GM13977 (cell line): ENCODE measurements around the gene ACOT7.

Source experiments
- DNase-seq: peaks from one replicate; pipeline ENCODE4 v3.0.0; 2012; ENCODE audit warnings: low spot score
- in situ Hi-C: fragments of 300-500 bp; cut with MboI; formaldehyde crosslinking; loops from one replicate; pipeline ENCODE4 v1.12.0; 2022; ENCODE audit warnings: low sequenced_read_pairs, low pct_unique_long_range_greater_than_20kb, mixed read lengths, inconsistent platforms; ENCODE audit not compliant: unreplicated experiment
- TF ChIP-seq, protein P1 (sequence below): IDR thresholded peaks from 2 replicates; pipeline ENCODE4 v1.5.1; 2012; ENCODE audit warnings: mild to moderate bottlenecking, control low read depth; ENCODE audit not compliant: insufficient read depth; ENCODE audit errors: extremely low read depth, missing control alignments

The ACOT7 gene

DNA sequence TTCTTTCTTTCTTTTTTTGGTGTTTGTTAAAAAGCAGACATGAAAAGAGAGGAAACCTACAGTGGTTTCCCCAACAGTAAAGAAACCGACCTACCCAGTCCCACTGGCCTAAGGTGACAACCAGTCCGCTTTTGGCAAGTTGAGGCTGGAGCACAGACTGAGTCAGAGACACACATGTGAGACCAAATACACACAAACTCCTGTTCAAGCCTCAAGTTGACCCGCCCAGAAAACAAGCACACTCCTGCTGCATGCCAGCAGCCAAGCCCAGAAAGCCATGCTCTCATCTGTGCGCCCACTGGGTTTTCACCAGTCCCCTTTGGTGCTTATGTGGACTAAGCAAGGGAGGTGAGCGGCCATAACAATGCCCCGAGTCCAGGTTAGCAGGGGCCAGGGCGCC is 68.1 kb downstream of the ACOT7 start:
- TF ChIP-seq, protein P1, sequence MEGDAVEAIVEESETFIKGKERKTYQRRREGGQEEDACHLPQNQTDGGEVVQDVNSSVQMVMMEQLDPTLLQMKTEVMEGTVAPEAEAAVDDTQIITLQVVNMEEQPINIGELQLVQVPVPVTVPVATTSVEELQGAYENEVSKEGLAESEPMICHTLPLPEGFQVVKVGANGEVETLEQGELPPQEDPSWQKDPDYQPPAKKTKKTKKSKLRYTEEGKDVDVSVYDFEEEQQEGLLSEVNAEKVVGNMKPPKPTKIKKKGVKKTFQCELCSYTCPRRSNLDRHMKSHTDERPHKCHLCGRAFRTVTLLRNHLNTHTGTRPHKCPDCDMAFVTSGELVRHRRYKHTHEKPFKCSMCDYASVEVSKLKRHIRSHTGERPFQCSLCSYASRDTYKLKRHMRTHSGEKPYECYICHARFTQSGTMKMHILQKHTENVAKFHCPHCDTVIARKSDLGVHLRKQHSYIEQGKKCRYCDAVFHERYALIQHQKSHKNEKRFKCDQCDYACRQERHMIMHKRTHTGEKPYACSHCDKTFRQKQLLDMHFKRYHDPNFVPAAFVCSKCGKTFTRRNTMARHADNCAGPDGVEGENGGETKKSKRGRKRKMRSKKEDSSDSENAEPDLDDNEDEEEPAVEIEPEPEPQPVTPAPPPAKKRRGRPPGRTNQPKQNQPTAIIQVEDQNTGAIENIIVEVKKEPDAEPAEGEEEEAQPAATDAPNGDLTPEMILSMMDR: no peak
- in situ Hi-C loops: no loop called here
- DNase-seq: no peak

DNA sequence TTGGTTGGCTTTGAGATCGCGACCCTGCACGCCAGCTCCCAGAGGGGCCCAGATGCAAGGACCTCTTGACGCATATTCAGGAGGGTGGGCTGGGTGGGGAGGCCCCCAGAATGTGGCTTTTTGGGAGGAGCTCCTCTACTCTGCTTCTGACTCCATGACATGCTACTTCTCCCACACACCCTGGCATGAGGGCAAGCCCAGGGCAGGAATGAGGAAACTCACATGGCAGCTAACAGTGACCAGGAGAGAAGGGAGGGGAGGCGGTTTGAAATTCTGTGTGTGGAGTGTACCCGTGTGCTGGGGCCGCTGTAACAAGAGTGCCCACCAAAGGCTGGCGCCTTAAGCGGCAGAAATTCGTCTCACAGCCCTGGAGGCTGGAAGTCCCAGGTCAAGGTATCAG is 71.4 kb downstream of the ACOT7 start:
- no peak for DNase-seq
- in situ Hi-C loops: no loop called here
- TF ChIP-seq, protein P1: no peak

DNA sequence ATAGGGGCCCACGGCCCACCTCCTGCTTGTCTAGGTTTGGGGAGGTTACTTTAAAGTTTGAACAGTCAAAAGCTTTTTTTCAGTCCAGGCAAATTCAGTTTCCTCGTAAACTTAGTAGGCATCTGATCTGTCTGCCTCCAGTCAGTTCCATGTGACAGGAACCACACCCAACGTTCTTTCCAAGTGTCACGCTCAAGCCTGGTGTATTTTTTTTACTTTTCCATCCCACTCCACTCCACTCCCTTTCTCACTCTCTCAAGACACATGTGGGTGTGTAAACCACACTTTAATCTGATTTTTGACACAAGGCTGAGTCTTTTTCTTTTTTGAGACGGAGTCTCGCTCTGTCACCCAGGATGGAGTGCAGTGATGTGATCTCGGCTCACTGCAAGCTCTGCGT is 72.4 kb downstream of the ACOT7 start:
- DNase-seq: no peak
- TF ChIP-seq, protein P1: no peak
- in situ Hi-C loops: no loop called here

DNA sequence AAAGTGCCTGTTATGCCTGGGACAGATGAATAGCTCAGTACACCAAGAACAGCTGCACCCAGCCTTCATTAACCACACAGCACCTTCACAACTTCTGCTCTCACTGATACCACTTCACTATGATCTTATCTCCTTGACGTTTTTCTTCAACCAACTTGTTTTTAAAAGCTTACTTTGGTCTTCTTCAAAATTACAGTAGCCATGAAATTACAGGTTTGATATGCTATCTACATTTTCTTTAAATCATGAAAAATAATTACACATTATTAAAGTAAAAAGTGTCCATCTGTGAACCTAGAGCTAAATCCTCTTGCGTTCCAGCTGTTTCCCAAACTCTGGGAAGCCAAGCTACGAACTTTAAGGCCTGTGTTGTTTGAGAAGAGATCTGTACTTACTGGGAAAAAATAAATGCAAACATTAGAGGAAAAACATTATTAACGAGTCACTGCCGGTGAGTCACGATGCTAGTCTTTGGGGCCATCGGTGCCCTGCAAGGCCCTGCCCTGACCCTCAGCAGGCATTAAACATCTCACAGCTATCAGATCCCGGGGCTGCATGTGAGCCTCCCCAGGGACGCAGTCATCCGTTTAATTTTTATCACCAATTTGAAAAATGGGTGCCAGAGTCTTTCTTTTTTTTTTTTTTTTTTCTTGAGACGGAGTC is 76.3 kb downstream of the ACOT7 start:
- TF ChIP-seq, protein P1: no peak
- in situ Hi-C loops: no loop called here
- no peak for DNase-seq

DNA sequence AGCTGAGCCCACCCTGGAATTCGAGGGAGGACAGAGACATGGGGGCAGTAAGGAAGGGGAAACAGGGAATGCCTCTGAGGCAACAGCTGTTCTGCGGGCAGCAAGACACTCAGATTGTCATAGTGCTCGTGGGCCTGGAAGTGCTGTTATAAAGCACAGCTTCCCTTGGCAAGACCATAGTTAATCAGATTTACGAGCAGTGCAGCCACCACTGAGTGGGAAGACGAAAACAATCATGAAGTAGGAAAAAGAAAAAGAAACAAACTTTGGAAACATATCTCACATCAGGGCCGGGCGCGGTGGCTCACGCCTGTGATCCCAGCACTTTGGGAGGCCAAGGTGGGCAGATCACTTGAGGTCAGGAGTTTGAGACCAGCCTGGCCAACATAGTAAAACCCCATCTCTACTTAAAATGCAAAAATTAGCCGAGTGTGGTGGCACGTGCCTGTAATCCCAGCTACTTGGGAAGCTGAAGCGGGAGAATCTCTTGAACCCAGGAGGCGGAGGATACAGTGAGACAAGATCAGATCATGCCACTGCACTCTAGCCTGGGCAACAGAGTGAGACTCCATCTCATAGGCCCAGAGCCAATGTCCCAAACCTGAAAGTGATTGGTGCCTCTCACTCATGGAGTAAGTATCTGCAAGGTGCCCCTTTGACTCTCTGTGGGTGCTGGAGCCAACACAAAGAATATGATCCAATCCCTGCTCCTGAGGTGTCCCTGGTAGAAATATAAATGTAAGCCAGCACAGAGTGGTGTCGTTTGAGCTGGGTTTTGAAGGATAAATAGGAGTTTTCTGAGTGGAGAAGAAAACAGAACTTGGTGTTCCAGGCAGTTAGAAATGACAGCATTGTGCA is 77.1 kb downstream of the ACOT7 start:
- TF ChIP-seq, protein P1: no peak
- in situ Hi-C loops: no loop called here
- DNase-seq: no peak

DNA sequence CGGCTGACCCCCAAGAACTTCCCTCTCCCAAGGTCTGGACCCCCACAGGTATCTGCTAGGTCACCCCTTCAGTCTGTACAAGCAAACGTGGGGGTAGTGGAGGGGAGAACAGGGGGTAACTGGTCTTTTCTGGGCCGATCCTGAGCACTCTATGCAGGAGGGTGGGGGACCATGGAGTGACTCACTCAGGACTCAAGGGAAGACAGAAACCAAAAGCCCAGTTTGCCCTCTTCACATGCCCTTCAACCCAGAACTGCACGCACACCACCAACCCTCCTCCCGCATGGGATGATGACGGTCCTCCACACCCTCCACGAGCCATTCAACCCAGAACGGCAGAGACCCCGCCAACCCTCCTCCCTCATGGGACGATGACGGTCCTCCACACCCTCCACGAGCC is 79.1 kb downstream of the ACOT7 start:
- no peak for DNase-seq
- TF ChIP-seq, protein P1: no peak
- in situ Hi-C loops: no loop called here
